GM21723 (cell line): ENCODE data around the gene PROC.

Source experiments
- ATAC-seq: cut with Tn5 transposase; IDR thresholded peaks from one replicate; pipeline ENCODE4 v1.9.1; 2021; ENCODE audit warnings: mild to moderate bottlenecking, moderate library complexity; ENCODE audit not compliant: unreplicated experiment

The PROC gene

DNA sequence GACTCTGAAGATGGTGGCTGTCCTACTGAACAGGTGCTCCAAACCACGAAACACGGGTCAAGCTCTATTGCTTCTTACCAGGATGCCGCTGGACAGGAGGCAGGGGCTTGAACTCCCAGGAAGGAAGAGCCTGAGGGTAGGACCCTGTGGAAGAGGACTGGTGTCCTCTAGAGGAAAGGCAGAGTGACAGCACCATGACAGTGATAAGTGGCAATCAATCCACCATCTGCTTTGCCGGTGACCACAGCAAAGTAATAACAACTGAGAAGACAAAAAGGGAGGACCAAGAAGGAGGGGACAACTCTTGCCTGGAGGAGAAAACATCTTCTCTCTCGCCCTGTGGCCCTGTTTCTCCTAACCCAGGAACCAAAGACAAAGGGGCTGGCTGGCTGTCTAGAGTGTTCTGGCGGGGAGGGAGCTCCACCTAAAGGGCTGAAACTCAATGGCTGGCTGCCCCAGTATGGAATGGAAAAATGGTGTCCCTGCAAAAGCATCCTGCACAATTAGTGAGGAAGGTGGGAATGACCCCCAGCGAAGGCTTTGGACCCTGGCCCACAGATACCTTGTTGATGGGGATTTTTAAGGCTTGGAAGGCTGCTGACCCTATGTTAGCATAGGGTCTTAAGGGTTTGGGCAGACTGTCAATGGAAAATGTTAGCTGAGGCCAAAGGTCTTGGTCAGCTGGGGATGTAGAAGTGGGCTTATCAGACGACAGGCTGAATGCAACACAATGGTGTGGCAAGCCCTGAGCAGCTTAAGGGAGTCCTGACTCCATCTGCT, 35.4 kb downstream of the PROC start:
- no peak for ATAC-seq

GRCh38 chr2:127454595-127455565, 36.7 kb downstream of the PROC start:
- ATAC-seq = no peak

- no peak for ATAC-seq
These were observed 37.6 kb downstream of the PROC start for GRCh38 chr2:127455566-127456493.

DNA sequence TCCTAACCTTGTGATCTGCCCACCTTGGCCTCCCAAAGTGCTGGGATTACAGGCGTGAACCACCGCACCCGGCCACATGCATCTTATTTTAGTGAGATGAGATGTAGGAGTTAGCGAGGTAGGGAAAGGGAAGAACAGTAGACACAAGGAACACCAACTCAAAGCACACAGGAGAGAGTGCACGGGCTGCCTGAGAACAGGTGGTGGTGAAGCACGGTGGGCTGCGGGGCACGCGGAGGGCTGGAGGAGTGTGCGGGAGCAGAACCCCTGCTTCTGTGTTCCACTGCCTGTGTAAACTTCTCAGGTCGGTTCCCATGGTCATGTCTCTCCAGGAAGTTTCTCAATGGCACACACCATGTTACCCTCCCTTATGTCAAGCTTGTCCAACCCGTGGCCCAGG, 38.7 kb downstream of the PROC start:
- no peak for ATAC-seq

DNA sequence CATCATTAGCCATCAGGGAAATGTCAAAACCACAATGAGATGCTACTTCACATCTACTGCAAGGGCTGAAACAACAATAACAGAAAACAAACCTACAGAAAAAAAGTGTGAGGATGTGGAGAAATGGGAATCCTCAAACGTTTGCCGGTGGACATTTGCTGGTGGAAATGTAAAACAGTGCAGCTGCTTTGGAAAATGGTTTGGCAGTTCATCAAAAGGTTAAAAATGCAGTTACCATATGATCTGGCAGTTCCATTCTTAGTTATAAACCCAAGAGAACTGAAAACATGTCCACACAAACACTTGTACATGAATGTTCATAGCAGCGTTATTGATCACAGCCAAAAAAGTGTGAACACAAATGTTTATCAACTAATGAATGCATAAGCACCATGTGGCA, 44.2 kb downstream of the PROC start:
- no peak for ATAC-seq

DNA sequence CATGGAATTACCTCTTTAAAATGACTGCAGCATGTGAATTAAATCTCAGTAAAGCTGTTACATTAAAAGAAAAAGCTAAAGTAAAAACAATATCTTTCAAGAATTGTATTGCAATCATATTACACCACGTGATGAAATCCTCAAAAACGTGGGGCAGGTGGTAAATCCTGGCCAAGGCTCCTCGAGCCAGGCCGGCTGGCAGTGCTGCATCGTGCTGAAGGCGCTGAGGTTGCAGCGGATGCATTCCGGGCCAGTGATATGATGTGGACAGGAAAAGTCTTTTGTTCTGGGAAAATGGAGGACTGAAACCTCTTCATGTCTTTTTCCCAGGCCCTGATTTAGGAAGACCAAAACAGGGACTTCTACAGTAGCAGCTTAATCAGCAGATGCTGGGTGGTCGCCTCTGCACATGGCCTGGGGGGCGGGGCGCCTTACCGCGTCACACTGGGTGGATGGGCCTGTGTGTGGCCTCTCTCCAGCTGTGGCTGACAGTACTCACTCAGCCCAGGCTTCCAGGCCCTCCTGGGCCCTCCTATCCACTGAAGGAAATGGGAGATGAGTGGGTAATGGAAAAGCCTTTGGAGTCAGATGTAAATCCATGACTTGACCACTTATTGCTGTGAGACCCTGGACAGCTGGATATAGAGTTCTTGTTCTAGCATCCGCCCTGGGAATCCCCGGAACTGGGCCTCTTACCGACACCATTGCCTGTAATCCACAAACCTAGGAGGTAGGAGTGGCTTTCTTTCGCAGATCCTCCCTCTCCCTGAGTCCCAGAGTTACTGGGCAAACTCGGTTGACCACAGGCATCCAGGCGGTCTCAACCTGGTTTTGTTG, 45.1 kb downstream of the PROC start:
- ATAC-seq = no peak

DNA sequence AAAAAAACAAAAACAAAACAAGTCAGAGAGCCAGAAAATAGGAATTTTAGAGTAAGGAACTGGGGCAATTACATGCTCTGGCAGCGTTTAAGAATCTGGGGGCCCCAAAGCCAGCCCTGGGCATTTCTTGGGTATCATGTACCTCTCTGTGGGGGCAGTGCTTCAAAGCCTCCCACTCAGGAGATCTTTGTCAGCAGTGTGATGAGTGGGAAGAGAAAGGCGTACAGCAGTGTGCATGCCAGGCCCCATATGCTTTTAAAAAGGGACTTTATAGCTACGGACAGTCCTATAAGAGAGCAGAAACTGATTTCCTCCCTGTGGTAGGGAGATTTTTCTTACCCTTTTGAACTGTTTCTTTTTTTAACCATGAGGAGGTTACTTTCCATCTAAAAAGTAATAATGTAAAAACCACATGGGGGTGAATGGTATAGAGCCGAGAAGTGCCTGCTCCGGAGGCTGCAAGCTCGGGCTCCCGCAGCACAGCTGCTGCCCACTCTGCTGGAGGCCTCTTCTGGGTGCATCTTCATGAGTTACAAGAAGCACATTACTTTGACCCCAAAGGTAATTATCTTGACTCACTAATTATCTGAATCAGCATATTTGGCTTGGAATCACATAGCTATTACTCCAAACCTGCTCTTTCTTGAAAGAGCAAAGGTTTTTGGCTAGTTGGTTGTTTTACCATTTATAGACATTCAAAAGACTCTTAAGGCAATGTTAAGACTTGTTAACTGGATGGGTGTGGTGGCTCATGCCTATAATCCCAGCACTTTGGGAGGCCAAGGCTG, 46.4 kb downstream of the PROC start:
- ATAC-seq = no peak

DNA sequence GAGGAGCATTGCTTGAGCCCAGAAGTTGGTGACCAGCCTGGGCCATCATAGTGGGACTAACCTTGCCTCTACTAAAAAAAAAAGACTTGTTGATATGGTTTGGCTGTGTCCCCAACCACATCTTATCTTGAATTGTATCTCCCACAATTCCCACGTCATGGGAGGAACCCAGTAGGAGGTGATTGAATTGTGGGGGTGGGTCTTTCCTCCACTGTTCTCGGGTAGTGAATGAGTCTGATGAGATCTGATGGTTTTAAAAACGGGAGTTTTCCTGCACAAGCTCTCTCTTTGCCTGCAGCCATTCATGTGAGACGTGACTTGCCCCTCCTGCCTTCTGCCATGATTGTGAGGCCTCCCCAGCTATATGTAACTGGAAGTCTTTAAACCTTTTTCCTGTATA, 47.0 kb downstream of the PROC start:
- ATAC-seq = no peak

DNA sequence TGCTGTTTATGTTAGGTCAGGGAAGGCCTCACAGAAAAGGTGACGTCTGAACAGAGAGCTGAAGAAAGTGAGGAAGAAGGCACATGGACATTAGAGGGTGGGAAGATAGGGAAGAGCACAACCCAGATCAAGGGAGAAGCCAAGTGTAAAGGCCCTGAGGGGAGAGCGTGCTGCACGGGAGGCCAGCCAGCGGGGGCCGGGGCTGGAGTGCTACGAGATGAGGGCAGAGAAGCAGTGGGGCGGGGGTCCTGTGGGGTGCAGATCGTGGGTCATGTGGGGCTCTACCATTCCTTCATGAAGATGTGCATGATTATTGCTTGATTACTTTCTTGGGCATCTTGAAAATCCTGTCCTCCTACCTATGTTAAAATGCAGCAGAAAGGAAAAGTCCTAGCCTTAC, 50.8 kb downstream of the PROC start:
- no peak for ATAC-seq

DNA sequence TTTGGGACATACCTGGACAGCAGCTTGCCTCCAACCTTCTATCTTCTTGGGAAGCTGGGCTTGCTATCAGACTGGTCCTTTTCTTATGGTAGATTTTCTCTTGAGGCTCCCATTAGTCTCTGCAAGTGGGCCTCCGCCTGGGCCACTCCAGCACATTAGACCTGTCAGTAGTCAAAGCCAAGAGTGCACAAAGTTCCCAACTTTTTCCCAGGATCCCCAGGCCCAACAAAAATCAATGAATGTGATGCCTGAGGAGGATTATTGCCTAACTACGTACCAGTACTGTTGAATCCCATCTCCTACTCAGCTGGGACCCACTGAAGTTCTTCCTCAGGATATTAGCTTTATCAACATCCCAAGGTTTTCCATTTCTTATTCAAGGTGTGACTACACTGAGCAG, 51.7 kb downstream of the PROC start:
- ATAC-seq = no peak

- no peak for ATAC-seq
These were observed 53.2 kb downstream of the PROC start for GRCh38 chr2:127471286-127471988.

DNA sequence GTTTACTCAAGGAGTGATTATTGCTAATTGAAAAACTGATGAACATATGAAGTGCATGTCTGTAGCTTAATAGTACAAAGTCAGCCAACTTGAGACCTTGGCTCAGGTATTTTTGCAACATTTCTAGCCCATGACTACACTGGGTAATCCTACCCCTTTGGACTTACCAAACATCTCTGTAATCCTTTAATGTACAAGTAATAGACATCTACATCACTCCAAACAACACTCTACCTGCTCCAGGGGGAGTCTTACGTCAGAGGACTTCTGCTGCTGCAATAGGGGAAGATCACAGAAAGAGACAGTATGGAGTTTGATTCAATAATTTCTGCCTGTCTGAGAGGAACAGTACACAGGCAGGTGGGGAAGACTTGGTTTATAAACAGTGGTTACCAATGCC, 54.0 kb downstream of the PROC start:
- ATAC-seq = no peak

DNA sequence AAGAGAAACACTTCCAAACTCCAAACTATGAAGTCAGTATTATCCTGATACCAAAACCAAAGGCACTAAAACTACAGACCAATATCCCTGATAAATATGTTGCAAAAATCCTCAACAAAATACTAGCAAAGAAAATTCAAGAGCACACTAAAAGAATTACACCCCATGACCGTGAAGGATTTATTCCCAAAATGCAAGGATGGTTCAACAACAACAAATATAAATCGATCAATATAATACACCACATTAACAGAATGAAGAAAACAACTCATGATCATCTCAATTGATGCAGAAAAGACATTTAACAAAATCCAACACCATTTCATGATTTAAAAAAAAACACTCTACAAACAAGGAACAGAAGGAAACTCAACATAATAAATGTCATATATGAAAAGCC, 57.6 kb downstream of the PROC start:
- no peak for ATAC-seq
